GM19240 (cell line): ENCODE data around the gene ARSK.

Source experiments
- DNase-seq: peaks from one replicate; pipeline ENCODE4 v3.0.0; 2011; ENCODE audit warnings: low spot score; ENCODE audit not compliant: insufficient read length

ARSK gene

GRCh38 chr5:95563367-95563766, 8.5 kb downstream of the ARSK start:
- no peak for DNase-seq

- DNase-seq, result no peak
Measured at GRCh38 chr5:95564450-95564849, 9.5 kb downstream of the ARSK start.

GRCh38 chr5:95565280-95565920, 10.5 kb downstream of the ARSK start:
- DNase-seq, result no peak

- no peak for DNase-seq
Measured at GRCh38 chr5:95572016-95572415, 17.1 kb downstream of the ARSK start.

GRCh38 chr5:95581576-95581975, 26.7 kb downstream of the ARSK start:
- no peak for DNase-seq

- no peak for DNase-seq
Measured at GRCh38 chr5:95583992-95584391, 29.1 kb downstream of the ARSK start.

GRCh38 chr5:95590880-95591279, 36.0 kb downstream of the ARSK start:
- no peak for DNase-seq

- no peak for DNase-seq
Measured at GRCh38 chr5:95591490-95591901, 36.6 kb downstream of the ARSK start.

- no peak for DNase-seq
Measured at GRCh38 chr5:95595289-95595931, 40.5 kb downstream of the ARSK start.

GRCh38 chr5:95599252-95599651, 44.4 kb downstream of the ARSK start:
- no peak for DNase-seq

- DNase-seq, result no peak
Measured at GRCh38 chr5:95600557-95600956, 45.7 kb downstream of the ARSK start.

GRCh38 chr5:95605786-95606185, 50.9 kb downstream of the ARSK start:
- no peak for DNase-seq

GRCh38 chr5:95606419-95606818, 51.5 kb downstream of the ARSK start:
- DNase-seq, result no peak

- DNase-seq, result no peak
Measured at GRCh38 chr5:95609711-95610110, 54.8 kb downstream of the ARSK start.

- no peak for DNase-seq
Measured at GRCh38 chr5:95610546-95610945, 55.6 kb downstream of the ARSK start.

GRCh38 chr5:95611396-95611795, 56.5 kb downstream of the ARSK start:
- DNase-seq, result no peak

GRCh38 chr5:95613514-95613913, 58.6 kb downstream of the ARSK start:
- DNase-seq, result no peak

GRCh38 chr5:95615164-95615467, 60.2 kb downstream of the ARSK start:
- DNase-seq, result no peak

GRCh38 chr5:95617057-95617456, 62.2 kb downstream of the ARSK start:
- DNase-seq, result no peak

GRCh38 chr5:95619096-95619495, 64.2 kb downstream of the ARSK start:
- no peak for DNase-seq

- DNase-seq, result no peak
Measured at GRCh38 chr5:95619514-95620029, 64.7 kb downstream of the ARSK start.

- no peak for DNase-seq
Measured at GRCh38 chr5:95620030-95620869, 65.3 kb downstream of the ARSK start, which contains the start of gene GPR150. Gene GPR150, plus strand, starts transcription at chr5:95620087. Its CDS starts 189 bp downstream, at chr5:95620276.
